ENCODE data around the gene FTSJ1.

FTSJ1 gene

GRCh38 chrX:48478806-48479205, 2.8 kb downstream of the FTSJ1 start:
- H3K4me1 ChIP-seq (ENCODE audit: low read length): no peaks in the 10 kb centered on the region
- H4K20me1 ChIP-seq (ENCODE audit: insufficient read depth, low read length): no peaks in the 10 kb centered on the region
- no peak overlapping the region for H3K4me2 ChIP-seq (ENCODE audit: low read depth, low read length)
- H3K79me2 ChIP-seq (ENCODE audit: low read length): peaks cover 36% of the 10 kb centered on the region
- TF ChIP-seq CTCF (IDR thresholded peaks at IDR 0.05; ENCODE audit: low read length): no peak
- no peak for TF ChIP-seq EZH2 (optimal IDR thresholded peaks at IDR 0.05; ENCODE audit: low read depth, low read length)
- TF ChIP-seq EZH2phosphoT487 (IDR thresholded peaks at IDR 0.05; ENCODE audit: low read length): no peak
- no peak overlapping the region for H2AFZ ChIP-seq (ENCODE audit: low read length)
- H3K36me3 ChIP-seq (replicated peaks; ENCODE audit: insufficient read depth, low read length): no peaks in the 10 kb centered on the region
- no peak overlapping the region for H3K9ac ChIP-seq (ENCODE audit: low read length)
- no peaks in the 10 kb centered on the region for H3K27me3 ChIP-seq (replicated peaks; ENCODE audit: insufficient read depth, low read length)
- no peak for DNase-seq
- H3K9me2 ChIP-seq (replicated peaks; ENCODE audit: insufficient read depth, low read length): no peaks in the 10 kb centered on the region
- H3F3A ChIP-seq (ENCODE audit: insufficient read depth, low read length): no peaks in the 10 kb centered on the region
- no peak overlapping the region for H3K27ac ChIP-seq (ENCODE audit: low read length)
- H3K4me3 ChIP-seq (ENCODE audit: low read length): no peak overlapping the region
- no peaks in the 10 kb centered on the region for H3K9me3 ChIP-seq (replicated peaks; ENCODE audit: insufficient read depth, low read length)

DNA sequence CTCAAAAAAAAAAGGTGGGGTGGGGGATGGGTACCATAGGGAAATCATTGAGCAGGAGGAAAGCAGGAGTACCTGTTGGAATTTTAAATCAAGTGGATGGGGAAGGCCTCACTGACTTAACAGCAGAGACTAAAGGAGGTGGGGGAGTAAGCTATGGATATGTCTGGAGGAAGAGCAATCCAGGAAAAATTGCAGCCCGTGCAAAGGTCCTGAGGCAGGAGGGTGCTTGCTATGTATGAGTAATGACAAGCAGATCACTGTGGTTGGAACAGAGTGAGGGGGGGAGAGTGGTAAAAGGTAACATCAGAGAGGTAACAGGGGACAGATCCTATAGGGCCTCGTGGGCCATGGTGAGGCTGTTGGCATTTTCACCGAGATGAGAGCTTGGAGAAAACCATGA, 4.1 kb downstream of the FTSJ1 start:
- no peak overlapping the region for H3K4me3 ChIP-seq (ENCODE audit: low read length)
- peaks cover 34% of the 10 kb centered on the region for H3K79me2 ChIP-seq (ENCODE audit: low read length)
- no peak overlapping the region for H2AFZ ChIP-seq (ENCODE audit: low read length)
- no peak overlapping the region for H3K27ac ChIP-seq (ENCODE audit: low read length)
- no peak overlapping the region for H3K9ac ChIP-seq (ENCODE audit: low read length)
- TF ChIP-seq EZH2phosphoT487 (IDR thresholded peaks at IDR 0.05; ENCODE audit: low read length): no peak
- TF ChIP-seq CTCF (IDR thresholded peaks at IDR 0.05; ENCODE audit: low read length): no peak
- TF ChIP-seq EZH2 (optimal IDR thresholded peaks at IDR 0.05; ENCODE audit: low read depth, low read length): no peak
- no peaks in the 10 kb centered on the region; the same call in 1 of the 2 replicates for H3K36me3 ChIP-seq (replicated peaks; ENCODE audit: insufficient read depth, low read length)
- H3K27me3 ChIP-seq (replicated peaks; ENCODE audit: insufficient read depth, low read length): no peaks in the 10 kb centered on the region
- no peaks in the 10 kb centered on the region for H4K20me1 ChIP-seq (ENCODE audit: insufficient read depth, low read length)
- no peaks in the 10 kb centered on the region for H3F3A ChIP-seq (ENCODE audit: insufficient read depth, low read length)
- H3K4me1 ChIP-seq (ENCODE audit: low read length): no peaks in the 10 kb centered on the region
- H3K4me2 ChIP-seq (ENCODE audit: low read depth, low read length): no peak overlapping the region
- no peak for DNase-seq
- no peaks in the 10 kb centered on the region for H3K9me3 ChIP-seq (replicated peaks; ENCODE audit: insufficient read depth, low read length)
- no peaks in the 10 kb centered on the region for H3K9me2 ChIP-seq (replicated peaks; ENCODE audit: insufficient read depth, low read length)

DNA sequence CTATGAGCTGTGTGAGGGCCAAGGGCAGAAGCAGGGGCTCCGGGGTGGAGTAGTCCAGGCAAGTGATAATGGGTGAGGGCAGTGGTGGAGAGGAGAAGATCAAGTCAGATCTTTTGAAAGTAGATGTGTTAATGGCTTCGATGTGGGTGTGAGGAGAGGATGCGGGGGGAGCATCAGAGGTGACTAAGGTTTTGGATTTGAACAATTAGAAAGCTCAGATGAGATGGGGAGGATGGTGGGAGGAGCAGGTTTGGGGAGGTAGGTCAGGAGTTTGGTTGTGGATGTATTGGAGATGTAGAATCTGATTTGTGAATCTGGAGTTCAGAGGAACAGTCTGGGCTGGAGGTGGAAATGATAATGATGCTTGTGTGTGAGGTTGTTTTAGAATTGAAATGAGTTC, 4.6 kb downstream of the FTSJ1 start:
- no peak overlapping the region for H3K9ac ChIP-seq (ENCODE audit: low read length)

More for the DNA sequence above, 4.6 kb downstream of the FTSJ1 start:
- H3K9me3 ChIP-seq (replicated peaks; ENCODE audit: insufficient read depth, low read length): no peaks in the 10 kb centered on the region
- no peak overlapping the region for H2AFZ ChIP-seq (ENCODE audit: low read length)
- no peaks in the 10 kb centered on the region for H3K9me2 ChIP-seq (replicated peaks; ENCODE audit: insufficient read depth, low read length)
- H3K4me3 ChIP-seq (ENCODE audit: low read length): no peak overlapping the region
- no peak for TF ChIP-seq CTCF (IDR thresholded peaks at IDR 0.05; ENCODE audit: low read length)
- no peak for TF ChIP-seq EZH2 (optimal IDR thresholded peaks at IDR 0.05; ENCODE audit: low read depth, low read length)
- TF ChIP-seq EZH2phosphoT487 (IDR thresholded peaks at IDR 0.05; ENCODE audit: low read length): no peak
- H3K27ac ChIP-seq (ENCODE audit: low read length): no peak overlapping the region
- H3K27me3 ChIP-seq (replicated peaks; ENCODE audit: insufficient read depth, low read length): no peaks in the 10 kb centered on the region
- H3K4me2 ChIP-seq (ENCODE audit: low read depth, low read length): no peak overlapping the region
- no peaks in the 10 kb centered on the region for H3K4me1 ChIP-seq (ENCODE audit: low read length)
- no peaks in the 10 kb centered on the region; the same call in 1 of the 2 replicates for H3K36me3 ChIP-seq (replicated peaks; ENCODE audit: insufficient read depth, low read length)
- H3F3A ChIP-seq (ENCODE audit: insufficient read depth, low read length): no peaks in the 10 kb centered on the region
- DNase-seq: no peak
- no peaks in the 10 kb centered on the region for H4K20me1 ChIP-seq (ENCODE audit: insufficient read depth, low read length)
- H3K79me2 ChIP-seq (ENCODE audit: low read length): peaks cover 32% of the 10 kb centered on the region

Data from MM.1S (cell line).